Measurements from ENCODE around the gene OTUD3.

The OTUD3 gene

GRCh38 chr1:19942657-19943056 lies 60.5 kb downstream of the OTUD3 start:
- no peak for FAIRE-seq
- no peak for DNase-seq (ENCODE audit: insufficient read length, low spot score)

- no peak for FAIRE-seq
- DNase-seq (ENCODE audit: insufficient read length, low spot score), result no peak
Measured at GRCh38 chr1:19945914-19946313, 63.7 kb downstream of the OTUD3 start.

GRCh38 chr1:19946331-19946751 lies 64.1 kb downstream of the OTUD3 start:
- DNase-seq (ENCODE audit: insufficient read length, low spot score) (no peak), FAIRE-seq (no peak)

GRCh38 chr1:19946971-19947370 lies 64.8 kb downstream of the OTUD3 start:
- DNase-seq (ENCODE audit: insufficient read length, low spot score) (no peak), FAIRE-seq (no peak)

GRCh38 chr1:19949016-19949415 lies 66.8 kb downstream of the OTUD3 start:
- DNase-seq (ENCODE audit: insufficient read length, low spot score), result no peak
- no peak for FAIRE-seq

- DNase-seq (ENCODE audit: insufficient read length, low spot score) (no peak), FAIRE-seq (no peak)
Measured at GRCh38 chr1:19954059-19954458, 71.9 kb downstream of the OTUD3 start.

GRCh38 chr1:19955534-19956170 lies 73.5 kb downstream of the OTUD3 start:
- DNase-seq (ENCODE audit: insufficient read length, low spot score), result no peak
- FAIRE-seq, result no peak

- DNase-seq (ENCODE audit: insufficient read length, low spot score) (no peak), FAIRE-seq (no peak)
Measured at GRCh38 chr1:19957779-19958178, 75.6 kb downstream of the OTUD3 start.

- no peak for DNase-seq (ENCODE audit: insufficient read length, low spot score)
- FAIRE-seq, result no peak
Measured at GRCh38 chr1:19960591-19960990, 78.4 kb downstream of the OTUD3 start.

Measured in GM19239 (cell line).